ENCODE measurements around the gene KMT2D.

Gene KMT2D

GRCh38 chr12:49052451-49053208, 8.0 kb downstream of the KMT2D start:
- no peak for DNase-seq (ENCODE audit: low read depth)

GRCh38 chr12:49051777-49052438, 8.7 kb downstream of the KMT2D start:
- DNase-seq (ENCODE audit: low read depth): no peak

GRCh38 chr12:49051373-49051764, 9.2 kb downstream of the KMT2D start:
- DNase-seq (ENCODE audit: low read depth): no peak

GRCh38 chr12:49050507-49051372, 9.9 kb downstream of the KMT2D start:
- no peak for DNase-seq (ENCODE audit: low read depth)

GRCh38 chr12:49049566-49050224, 10.9 kb downstream of the KMT2D start:
- no peak for DNase-seq (ENCODE audit: low read depth)

GRCh38 chr12:49048953-49049352, 11.6 kb downstream of the KMT2D start:
- no peak for DNase-seq (ENCODE audit: low read depth)

GRCh38 chr12:49046129-49046895, 14.3 kb downstream of the KMT2D start:
- no peak for DNase-seq (ENCODE audit: low read depth)

- no peak for DNase-seq (ENCODE audit: low read depth)
Observed at GRCh38 chr12:49044660-49045059, 15.9 kb downstream of the KMT2D start.

GRCh38 chr12:49043856-49044258, 16.7 kb downstream of the KMT2D start:
- peak; percentile 70 for DNase-seq (ENCODE audit: low read depth)

- DNase-seq (ENCODE audit: low read depth): no peak
Observed at GRCh38 chr12:49043241-49043640, 17.4 kb downstream of the KMT2D start.

- DNase-seq (ENCODE audit: low read depth): no peak
Observed at GRCh38 chr12:49041881-49042484, 18.6 kb downstream of the KMT2D start.

GRCh38 chr12:49041036-49041880, 19.3 kb downstream of the KMT2D start:
- no peak for DNase-seq (ENCODE audit: low read depth)

- DNase-seq (ENCODE audit: low read depth): no peak
Observed at GRCh38 chr12:49040364-49040855, 20.2 kb downstream of the KMT2D start.

- no peak for DNase-seq (ENCODE audit: low read depth)
Observed at GRCh38 chr12:49039421-49040363, 20.9 kb downstream of the KMT2D start.

- DNase-seq (ENCODE audit: low read depth): no peak
Observed at GRCh38 chr12:49038291-49038955, 22.2 kb downstream of the KMT2D start.

GRCh38 chr12:49037947-49038237, 22.7 kb downstream of the KMT2D start:
- no peak for DNase-seq (ENCODE audit: low read depth)

GRCh38 chr12:49037111-49037946, 23.3 kb downstream of the KMT2D start:
- DNase-seq (ENCODE audit: low read depth): no peak

Measured in activated T-cell treated with anti-CD3 and anti-CD28 coated beads for 48 hours (primary cell).